ENCODE measurements around the gene TBC1D16.

Gene TBC1D16

DNA sequence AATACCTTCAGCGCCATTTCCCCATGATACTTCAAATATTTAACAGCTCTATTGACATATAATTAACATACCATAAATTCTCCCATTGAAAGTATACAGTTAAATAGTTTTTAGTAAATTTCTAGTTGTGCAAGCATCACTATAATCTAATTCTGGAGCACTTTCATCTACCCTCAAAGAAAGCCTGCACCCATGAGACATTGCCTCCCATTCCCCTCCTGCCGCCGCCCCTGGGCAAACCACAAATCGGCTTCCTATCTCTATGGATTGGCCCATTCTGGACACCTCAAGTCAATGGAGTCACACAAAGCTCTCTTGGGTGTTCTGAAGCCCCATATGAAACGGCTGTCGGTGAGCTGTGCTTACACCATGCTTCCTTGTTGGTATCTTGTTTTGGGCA is 119.2 kb downstream of the TBC1D16 start:
- TF ChIP-seq, protein P1, sequence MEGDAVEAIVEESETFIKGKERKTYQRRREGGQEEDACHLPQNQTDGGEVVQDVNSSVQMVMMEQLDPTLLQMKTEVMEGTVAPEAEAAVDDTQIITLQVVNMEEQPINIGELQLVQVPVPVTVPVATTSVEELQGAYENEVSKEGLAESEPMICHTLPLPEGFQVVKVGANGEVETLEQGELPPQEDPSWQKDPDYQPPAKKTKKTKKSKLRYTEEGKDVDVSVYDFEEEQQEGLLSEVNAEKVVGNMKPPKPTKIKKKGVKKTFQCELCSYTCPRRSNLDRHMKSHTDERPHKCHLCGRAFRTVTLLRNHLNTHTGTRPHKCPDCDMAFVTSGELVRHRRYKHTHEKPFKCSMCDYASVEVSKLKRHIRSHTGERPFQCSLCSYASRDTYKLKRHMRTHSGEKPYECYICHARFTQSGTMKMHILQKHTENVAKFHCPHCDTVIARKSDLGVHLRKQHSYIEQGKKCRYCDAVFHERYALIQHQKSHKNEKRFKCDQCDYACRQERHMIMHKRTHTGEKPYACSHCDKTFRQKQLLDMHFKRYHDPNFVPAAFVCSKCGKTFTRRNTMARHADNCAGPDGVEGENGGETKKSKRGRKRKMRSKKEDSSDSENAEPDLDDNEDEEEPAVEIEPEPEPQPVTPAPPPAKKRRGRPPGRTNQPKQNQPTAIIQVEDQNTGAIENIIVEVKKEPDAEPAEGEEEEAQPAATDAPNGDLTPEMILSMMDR (IDR thresholded peaks at IDR 0.05; ENCODE audit: low read depth, low read length): no peak
- in situ Hi-C loops (cut with HindIII; ENCODE audit: low sequenced_read_pairs): no loop called here
- no peak for DNase-seq (ENCODE audit: low read depth, low spot score)
- no peak overlapping the region for H3K4me3 ChIP-seq (ENCODE audit: low read depth, low read length)

DNA sequence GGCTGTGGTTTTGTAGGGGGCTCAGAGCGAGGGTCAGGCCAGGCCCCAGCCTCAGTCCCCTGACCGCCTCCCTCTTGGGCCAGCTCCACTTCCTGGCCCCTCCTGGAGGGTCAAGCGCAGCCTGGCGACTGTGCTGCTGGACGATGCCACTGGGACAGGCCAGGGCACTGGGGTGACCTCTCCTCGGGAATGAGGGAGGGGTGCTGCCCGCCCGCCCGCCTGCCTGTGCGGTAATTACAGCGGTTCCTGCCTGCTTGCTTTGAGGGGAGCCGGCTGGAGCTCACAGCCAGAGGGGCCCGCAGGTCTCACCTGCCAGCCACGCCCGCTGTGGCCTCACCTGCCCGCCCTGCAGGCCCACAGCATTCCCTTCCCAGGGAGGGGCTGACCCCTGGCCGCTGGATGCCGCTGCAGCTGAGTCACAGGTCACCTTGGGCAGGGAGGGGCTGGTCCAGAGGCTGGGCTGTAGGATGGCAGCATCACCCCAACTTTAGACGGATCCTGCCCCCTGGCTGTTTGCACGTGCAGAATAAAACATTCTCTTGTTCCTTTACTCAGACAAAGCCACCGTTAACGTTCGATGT is 119.7 kb downstream of the TBC1D16 start:
- in situ Hi-C loops (cut with HindIII; ENCODE audit: low sequenced_read_pairs): no loop called here

DNA sequence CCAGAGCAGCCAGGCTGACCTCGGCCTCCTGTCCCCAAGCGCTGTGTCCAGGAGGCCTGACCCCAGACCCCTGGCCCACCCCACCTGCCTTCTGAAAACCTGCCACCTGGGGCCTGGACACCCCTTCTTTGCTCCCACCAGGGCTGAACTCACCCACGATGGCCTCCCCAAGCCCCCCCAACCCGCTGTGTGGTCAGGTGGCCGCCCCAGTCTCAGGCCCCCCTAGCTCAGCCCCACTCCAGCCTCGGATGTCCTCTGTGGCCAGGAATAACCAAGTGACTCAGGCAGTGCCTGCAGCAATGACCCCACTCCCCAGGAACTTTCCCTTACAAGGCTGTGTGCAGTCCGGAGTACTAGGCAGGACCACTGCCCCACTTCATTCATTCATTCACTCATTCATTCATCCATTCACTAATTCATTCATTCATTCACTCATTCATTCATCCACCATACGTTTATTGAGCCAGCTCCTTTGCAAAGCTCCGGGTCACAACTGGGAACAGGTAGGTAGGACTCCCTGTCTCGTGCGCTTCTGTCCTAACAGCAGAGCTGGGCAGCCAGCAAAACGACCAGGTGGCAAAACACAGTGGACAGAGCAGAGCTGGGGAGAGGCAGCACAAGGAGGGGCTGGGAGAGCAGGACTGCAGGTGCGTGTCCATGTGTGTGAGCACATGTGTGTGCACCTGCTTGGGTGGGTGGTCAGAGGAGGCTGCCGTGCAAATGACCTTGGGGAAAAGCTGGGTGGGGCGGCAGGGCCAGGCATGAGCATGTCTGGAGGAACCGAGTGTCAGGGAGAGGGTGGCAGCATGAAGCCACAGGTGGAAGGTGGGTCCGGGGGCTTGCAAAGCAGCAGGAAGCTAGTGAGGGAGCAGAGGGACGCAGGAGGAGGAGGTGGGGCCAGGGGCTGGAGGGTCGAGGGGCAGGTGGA is 120.6 kb downstream of the TBC1D16 start:
- H3K4me3 ChIP-seq (ENCODE audit: low read depth, low read length): no peak overlapping the region

More for the DNA sequence above, 119.7 kb downstream of the TBC1D16 start:
- TF ChIP-seq, protein P1 (IDR thresholded peaks at IDR 0.05; ENCODE audit: low read depth, low read length): peak; percentile 29
- no peak overlapping the region for H3K4me3 ChIP-seq (ENCODE audit: low read depth, low read length)
- no peak for DNase-seq (ENCODE audit: low read depth, low spot score)

DNA sequence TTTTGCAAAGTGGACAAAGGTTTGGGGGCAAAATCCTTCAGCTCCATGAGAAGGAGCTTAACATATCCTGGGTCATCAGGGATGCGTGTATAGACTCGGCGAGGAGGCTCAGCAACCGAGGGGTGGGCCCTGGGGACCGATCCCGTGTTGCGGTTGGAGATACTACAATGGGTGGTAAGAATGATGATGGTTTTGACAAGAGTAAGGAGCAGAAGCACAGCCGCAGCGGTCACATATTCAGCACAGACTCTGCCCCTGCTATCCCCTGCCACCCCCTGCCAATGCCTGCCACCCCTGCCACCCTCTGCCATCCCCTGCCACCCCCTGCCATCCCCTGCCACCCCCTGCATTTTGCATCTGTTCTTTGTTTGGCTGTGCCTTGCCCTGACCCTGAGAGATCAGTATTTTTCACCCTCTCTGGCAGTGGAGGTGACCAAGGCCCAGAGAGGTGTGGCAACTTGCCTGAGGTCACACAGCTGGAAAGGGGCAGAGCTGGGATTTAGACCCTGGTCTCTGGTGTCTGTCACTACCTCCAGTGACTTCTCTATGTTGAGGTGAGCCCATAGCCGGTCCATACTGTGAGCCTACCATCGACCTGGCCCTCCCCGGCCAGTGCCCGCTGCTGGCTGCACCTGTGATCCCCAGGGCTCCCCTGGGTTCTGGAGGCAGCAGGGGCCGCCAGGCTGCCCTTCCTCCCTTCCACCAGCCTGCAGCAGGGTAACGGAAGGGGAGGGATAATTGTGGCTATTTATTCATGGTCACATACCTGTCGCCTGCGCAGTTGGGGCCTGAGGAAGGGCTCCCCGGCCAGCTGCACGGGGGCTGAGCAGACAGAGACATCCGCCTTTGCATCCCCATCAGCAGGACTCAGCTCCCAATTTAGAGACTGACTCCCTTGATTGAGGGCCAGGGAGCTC is 121.5 kb downstream of the TBC1D16 start:
- TF ChIP-seq, protein P1 (IDR thresholded peaks at IDR 0.05; ENCODE audit: low read depth, low read length): no peak
- DNase-seq (ENCODE audit: low read depth, low spot score): no peak
- in situ Hi-C loops (cut with HindIII; ENCODE audit: low sequenced_read_pairs): no loop called here
- no peak overlapping the region for H3K4me3 ChIP-seq (ENCODE audit: low read depth, low read length)

More for the DNA sequence above, 120.6 kb downstream of the TBC1D16 start:
- in situ Hi-C loops (cut with HindIII; ENCODE audit: low sequenced_read_pairs): no loop called here
- TF ChIP-seq, protein P1 (IDR thresholded peaks at IDR 0.05; ENCODE audit: low read depth, low read length): no peak
- DNase-seq (ENCODE audit: low read depth, low spot score): no peak

DNA sequence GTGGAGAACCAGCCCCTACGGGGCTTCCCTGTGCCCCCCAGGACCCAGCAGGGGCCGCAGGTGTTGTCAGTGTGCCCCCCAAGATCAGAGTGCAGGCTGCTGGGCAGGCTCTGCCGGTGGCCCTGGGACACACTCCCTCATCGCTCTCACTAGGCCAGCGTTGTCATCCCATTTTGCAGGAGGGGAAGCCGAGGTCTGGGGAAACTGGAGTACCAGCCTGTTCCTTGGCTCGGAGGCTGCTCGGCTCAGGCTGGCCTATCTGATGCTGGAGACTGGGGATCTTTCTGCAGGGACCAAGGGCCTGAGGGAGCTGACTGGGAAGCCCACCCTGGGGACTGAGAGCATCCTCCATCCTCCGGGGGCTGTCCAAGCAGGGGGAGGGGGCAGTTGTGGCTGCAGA is 122.2 kb downstream of the TBC1D16 start:
- TF ChIP-seq, protein P1 (IDR thresholded peaks at IDR 0.05; ENCODE audit: low read depth, low read length): no peak
- DNase-seq (ENCODE audit: low read depth, low spot score): no peak
- no peak overlapping the region for H3K4me3 ChIP-seq (ENCODE audit: low read depth, low read length)
- in situ Hi-C loops (cut with HindIII; ENCODE audit: low sequenced_read_pairs): no loop called here
